Right lobe of liver (tissue), 4 donors: ENCODE results near the gene SBF2.

ENCODE experiments used
- POLR2A ChIP-seq: fragments of 450-650 bp; IDR thresholded peaks from one replicate; pipeline ENCODE4 v1.6.1; 2017; ENCODE audit warnings: antibody characterized with exemption, mild to moderate bottlenecking
- TF ChIP-seq, protein P1 (sequence below), 4 donors: fragments of 200-600 bp in 3 of 4; fragments of 450-650 bp in 1 of 4; IDR thresholded peaks; one replicate each; pipeline versions ENCODE4 v1.5.1 to v1.8.0; 2016 to 2022; ENCODE audit warnings: antibody characterized with exemption in 4 of 4, mild to moderate bottlenecking in 2 of 4
- donor health status: DM: no; HTN: no; CAD: no.
- donor health status: DM: no; HTN: no; CAD: no.
- donor health status: DM: no; HTN: yes; CAD: no.

DNA sequence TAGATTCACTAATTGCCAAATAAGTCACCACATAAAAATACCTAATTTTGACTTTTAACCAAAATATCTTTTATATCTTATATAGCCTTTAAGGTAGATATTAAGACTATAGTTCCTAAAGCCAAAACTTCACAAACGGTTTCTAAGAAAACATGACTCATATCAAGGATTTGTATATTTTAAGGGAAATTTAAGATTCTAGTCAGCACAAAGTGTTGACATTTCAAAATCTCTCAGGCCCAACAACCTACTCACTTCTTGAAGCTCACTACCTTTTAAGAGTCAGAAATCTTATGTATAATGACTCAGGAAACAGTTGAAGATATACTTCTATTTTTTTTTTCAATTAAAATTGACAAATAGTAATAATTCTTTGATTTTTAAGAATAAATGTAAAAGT lies 221.9 kb downstream of the SBF2 start:
- no peak for TF ChIP-seq POLR2A
- TF ChIP-seq, protein P1, sequence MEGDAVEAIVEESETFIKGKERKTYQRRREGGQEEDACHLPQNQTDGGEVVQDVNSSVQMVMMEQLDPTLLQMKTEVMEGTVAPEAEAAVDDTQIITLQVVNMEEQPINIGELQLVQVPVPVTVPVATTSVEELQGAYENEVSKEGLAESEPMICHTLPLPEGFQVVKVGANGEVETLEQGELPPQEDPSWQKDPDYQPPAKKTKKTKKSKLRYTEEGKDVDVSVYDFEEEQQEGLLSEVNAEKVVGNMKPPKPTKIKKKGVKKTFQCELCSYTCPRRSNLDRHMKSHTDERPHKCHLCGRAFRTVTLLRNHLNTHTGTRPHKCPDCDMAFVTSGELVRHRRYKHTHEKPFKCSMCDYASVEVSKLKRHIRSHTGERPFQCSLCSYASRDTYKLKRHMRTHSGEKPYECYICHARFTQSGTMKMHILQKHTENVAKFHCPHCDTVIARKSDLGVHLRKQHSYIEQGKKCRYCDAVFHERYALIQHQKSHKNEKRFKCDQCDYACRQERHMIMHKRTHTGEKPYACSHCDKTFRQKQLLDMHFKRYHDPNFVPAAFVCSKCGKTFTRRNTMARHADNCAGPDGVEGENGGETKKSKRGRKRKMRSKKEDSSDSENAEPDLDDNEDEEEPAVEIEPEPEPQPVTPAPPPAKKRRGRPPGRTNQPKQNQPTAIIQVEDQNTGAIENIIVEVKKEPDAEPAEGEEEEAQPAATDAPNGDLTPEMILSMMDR (IDR thresholded peaks at IDR 0.05) = no peak
